Esophagus squamous epithelium (tissue), 5 donors: Measurements from ENCODE around the gene PRKCB. TPM values are rescaled to one million over a fixed set of nuclear protein-coding genes. Genes with fewer than 3 reads are reported as not detected.
"Not testable (repeated sequence)": the region's sequence is repeated elsewhere in the genome, so short reads cannot be mapped to it uniquely, and the experiment has no call there.

Experiments
- DNase-seq: peaks from one replicate; lab custom pipeline; 2025; lab: John Stamatoyannopoulos, UW
- H3K27ac ChIP-seq, 4 donors: fragments of 200-600 bp; sonication (generic); one replicate each; pipeline ENCODE4 v1.5.1; 2016 to 2019; ENCODE audit warnings: mild to moderate bottlenecking in 1 of 4
- H3K27me3 ChIP-seq, 4 donors: fragments of 200-600 bp; sonication (generic); 1 replicate in 3 of 4; 2 replicates in 1 of 4; pipeline versions ENCODE4 v1.5.1 to v1.6.0; 2017 to 2021; ENCODE audit warnings: antibody characterized with exemption in 1 of 4
- H3K36me3 ChIP-seq, 3 donors: fragments of 200-600 bp; sonication (generic); one replicate each; pipeline ENCODE4 v1.5.1; 2016 to 2019
- H3K4me1 ChIP-seq, 3 donors: fragments of 200-600 bp; sonication (generic); one replicate each; pipeline ENCODE4 v1.5.1; 2017 to 2019
- H3K4me3 ChIP-seq, 4 donors: fragments of 200-600 bp; sonication (generic); 1 replicate in 3 of 4; 2 replicates in 1 of 4; pipeline ENCODE4 v1.5.1; 2016 to 2019; ENCODE audit warnings: mild to moderate bottlenecking in 2 of 4, moderate library complexity in 1 of 4
- H3K9me3 ChIP-seq, 3 donors: fragments of 200-600 bp; sonication (generic); one replicate each; pipeline ENCODE4 v1.5.1; 2016 to 2019
- POLR2A ChIP-seq, 4 donors: fragments of 450-650 bp; IDR thresholded peaks; one replicate each; pipeline ENCODE4 v1.6.1; 2017; ENCODE audit warnings: antibody characterized with exemption in 4 of 4, mild to moderate bottlenecking in 4 of 4, moderate library complexity in 3 of 4
- WGBS, 2 donors: methylation state at CpG; one replicate each; pipeline ENCODE4 v1.1.5; 2018; 5-methylcytosine and 5-hydroxymethylcytosine counted together
- intact Hi-C: fragments of 100-400 bp; cut with DNase I; formaldehyde crosslinking; loops from one replicate; pipeline ENCODE4 v1.15.0; 2022
- total RNA-seq, 4 donors: library from RNA; depleted of rRNA; stranded (reverse); fragments of >200 nt; gene quantifications; one replicate each; pipeline ENCODE4 v1.1.0, GENCODE V29; 2016
- TF ChIP-seq, protein P1 (sequence below), 6 experiments: fragments of 450-650 bp in 4 of 6; fragments of 200-600 bp in 2 of 6; sonication (generic) in 2 of 6; IDR thresholded peaks; one replicate each; pipeline ENCODE4 v1.5.1; 2016 to 2019; ENCODE audit warnings: antibody characterized with exemption in 6 of 6, mild to moderate bottlenecking in 4 of 6, moderate library complexity in 4 of 6
- donor health status: DM: yes; HTN: yes; CAD: no.

PRKCB gene
- total RNA-seq, 4 donors from 2014 or later: 0.38 to 4.0 (median 1.7) TPM

DNA sequence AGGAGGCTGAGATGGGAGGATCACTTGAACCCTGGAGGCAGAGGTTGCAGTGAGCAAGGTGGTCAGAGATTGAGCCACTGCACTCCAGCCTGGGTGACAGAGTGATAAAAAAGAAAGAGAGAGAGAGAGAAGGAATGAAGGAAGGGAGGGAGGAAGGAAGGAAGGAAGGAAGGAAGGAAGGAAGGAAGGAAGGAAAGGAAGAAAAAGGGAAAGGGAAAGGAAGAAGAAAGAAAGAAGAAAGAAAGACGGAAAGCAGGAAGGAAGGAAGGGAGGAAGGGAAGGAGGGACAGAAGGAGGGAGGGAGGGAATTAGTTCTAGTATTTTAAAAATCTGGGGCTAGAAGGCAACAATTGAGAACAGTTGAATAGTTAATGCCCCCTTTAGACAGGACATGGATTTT, 258.9 kb downstream of the PRKCB start:
- intact Hi-C loops: no loop called here
- TF ChIP-seq, protein P1, sequence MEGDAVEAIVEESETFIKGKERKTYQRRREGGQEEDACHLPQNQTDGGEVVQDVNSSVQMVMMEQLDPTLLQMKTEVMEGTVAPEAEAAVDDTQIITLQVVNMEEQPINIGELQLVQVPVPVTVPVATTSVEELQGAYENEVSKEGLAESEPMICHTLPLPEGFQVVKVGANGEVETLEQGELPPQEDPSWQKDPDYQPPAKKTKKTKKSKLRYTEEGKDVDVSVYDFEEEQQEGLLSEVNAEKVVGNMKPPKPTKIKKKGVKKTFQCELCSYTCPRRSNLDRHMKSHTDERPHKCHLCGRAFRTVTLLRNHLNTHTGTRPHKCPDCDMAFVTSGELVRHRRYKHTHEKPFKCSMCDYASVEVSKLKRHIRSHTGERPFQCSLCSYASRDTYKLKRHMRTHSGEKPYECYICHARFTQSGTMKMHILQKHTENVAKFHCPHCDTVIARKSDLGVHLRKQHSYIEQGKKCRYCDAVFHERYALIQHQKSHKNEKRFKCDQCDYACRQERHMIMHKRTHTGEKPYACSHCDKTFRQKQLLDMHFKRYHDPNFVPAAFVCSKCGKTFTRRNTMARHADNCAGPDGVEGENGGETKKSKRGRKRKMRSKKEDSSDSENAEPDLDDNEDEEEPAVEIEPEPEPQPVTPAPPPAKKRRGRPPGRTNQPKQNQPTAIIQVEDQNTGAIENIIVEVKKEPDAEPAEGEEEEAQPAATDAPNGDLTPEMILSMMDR (IDR thresholded peaks at IDR 0.05): no peak
- TF ChIP-seq POLR2A (IDR thresholded peaks at IDR 0.05): no peak
- Histone ChIP-seq H3K27me3 (no peaks in the 10 kb centered on the region), H3K4me3 (no peak overlapping the region), H3K9me3 (peaks cover 0 to 12% (median 6%) of the 10 kb centered on the region in 3 donors), H3K4me1 (no peaks in the 10 kb centered on the region), H3K27ac (no peak overlapping the region), H3K36me3 (no peaks in the 10 kb centered on the region)
- DNase-seq: no peak
- 50 to 56% methylated on average over 1 of the region's 1 CpG for WGBS, 2 donors

DNA sequence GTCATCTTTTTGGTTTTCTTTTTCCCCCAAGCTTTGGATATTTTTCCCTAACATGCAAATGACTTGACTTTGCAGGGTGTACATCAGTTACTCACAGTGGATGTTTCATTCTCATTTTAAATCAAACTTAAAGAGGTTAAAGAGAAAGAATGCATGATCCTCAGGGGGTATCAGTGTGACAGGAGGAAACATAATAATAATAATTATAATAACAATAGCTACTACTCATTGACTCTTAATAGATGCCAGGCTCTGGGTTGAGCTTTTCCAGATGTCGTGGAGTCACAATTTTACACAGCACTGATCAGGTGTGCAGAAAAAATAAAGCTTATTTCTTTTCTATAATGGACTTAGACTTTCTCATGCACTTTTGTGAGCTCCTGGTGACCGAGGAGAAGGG, 263.1 kb downstream of the PRKCB start:
- no peaks in the 10 kb centered on the region for H3K27me3 ChIP-seq
- no peaks in the 10 kb centered on the region for H3K36me3 ChIP-seq
- H3K4me3 ChIP-seq: no peak overlapping the region
- no peaks in the 10 kb centered on the region for H3K9me3 ChIP-seq
- no peak for DNase-seq
- H3K27ac ChIP-seq: no peak overlapping the region
- intact Hi-C loops: no loop called here
- no peak for TF ChIP-seq POLR2A (IDR thresholded peaks at IDR 0.05)
- TF ChIP-seq, protein P1 (IDR thresholded peaks at IDR 0.05): no peak
- 29 to 30% methylated on average over 2 of the region's 2 CpGs for WGBS, 2 donors
- no peaks in the 10 kb centered on the region for H3K4me1 ChIP-seq

DNA sequence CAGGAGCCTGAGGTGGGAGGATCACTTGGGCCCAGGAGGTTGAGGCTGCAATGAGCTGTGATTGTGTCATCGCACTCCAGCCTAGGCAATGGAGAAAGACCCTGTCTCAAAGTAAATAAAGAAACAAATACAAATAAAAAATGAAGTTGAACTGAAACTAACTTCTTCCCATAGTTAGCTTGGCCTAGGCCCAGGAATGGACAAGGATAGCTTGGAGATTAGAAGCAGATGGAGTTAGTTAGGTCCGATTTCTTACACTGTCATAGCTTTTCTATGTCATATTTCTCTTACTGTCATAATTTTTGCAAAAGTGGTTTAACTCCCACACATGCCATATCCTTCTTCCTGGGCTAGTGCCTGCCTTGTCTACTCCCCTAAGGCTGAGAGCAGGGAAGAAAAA, 265.6 kb downstream of the PRKCB start:
- 60 to 77% methylated on average over 2 of the region's 2 CpGs for WGBS, 2 donors
- no peak for DNase-seq
- Histone ChIP-seq H3K4me3 (no peak overlapping the region), H3K36me3 (no peaks in the 10 kb centered on the region), H3K9me3 (no peaks in the 10 kb centered on the region), H3K27me3 (no peaks in the 10 kb centered on the region), H3K27ac (no peak overlapping the region), H3K4me1 (no peaks in the 10 kb centered on the region)
- intact Hi-C loops: no loop called here
- TF ChIP-seq POLR2A (IDR thresholded peaks at IDR 0.05): no peak
- TF ChIP-seq, protein P1 (IDR thresholded peaks at IDR 0.05): no peak

DNA sequence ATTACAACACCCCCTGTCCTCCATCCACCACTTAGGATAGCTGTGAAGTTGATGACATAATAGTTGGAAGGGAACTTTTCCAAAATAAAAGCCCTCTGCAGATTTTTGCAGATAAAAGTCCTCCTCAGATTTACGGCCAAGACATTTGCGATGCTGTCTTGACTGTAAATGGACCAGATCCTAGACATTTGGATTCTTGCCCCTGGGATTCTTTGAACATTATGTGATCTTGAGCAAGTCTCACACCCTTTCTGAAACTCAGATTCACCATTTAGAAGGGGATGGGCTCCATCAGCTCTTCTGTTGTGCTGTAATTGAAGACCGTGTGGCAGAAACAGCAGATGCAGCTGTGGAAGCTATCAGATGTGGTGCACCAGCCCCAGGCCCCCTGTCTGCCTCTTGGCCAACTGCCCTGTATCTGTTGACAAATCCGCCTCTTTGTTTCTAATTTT, 266.5 kb downstream of the PRKCB start:
- Histone ChIP-seq H3K9me3 (no peaks in the 10 kb centered on the region), H3K4me1 (no peaks in the 10 kb centered on the region), H3K36me3 (no peaks in the 10 kb centered on the region), H3K4me3 (no peak overlapping the region), H3K27me3 (no peaks in the 10 kb centered on the region), H3K27ac (no peak overlapping the region)
- WGBS, 2 donors: 43 to 46% methylated on average over 4 of the region's 4 CpGs
- intact Hi-C loops: no loop called here
- TF ChIP-seq, protein P1 (IDR thresholded peaks at IDR 0.05): no peak
- TF ChIP-seq POLR2A (IDR thresholded peaks at IDR 0.05): no peak
- no peak for DNase-seq

DNA sequence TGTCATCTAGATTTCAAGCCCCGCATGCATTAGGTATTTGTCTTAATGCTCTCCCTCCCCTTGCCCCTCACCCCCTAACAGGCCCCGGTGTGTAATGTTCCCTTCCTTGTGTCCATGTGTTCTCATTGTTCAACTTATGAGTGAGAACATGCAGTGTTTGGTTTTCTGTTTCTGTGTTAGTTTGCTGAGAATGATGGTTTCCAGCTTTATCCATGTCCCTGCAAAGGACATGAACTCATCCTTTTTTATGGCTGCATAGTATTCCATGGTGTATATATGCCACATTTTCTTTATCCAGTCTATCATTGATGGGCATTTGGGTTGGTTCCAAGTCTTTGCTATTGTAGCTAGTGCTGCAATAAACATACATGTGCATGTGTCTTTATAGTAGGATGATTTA, 269.7 kb downstream of the PRKCB start:
- H3K9me3 ChIP-seq, H3K36me3 ChIP-seq, DNase-seq, intact Hi-C loops, H3K4me1 ChIP-seq, H3K27me3 ChIP-seq, H3K27ac ChIP-seq, H3K4me3 ChIP-seq: not testable (repeated sequence)
- WGBS, 2 donors: 86 to 87% methylated on average over 2 of the region's 2 CpGs

DNA sequence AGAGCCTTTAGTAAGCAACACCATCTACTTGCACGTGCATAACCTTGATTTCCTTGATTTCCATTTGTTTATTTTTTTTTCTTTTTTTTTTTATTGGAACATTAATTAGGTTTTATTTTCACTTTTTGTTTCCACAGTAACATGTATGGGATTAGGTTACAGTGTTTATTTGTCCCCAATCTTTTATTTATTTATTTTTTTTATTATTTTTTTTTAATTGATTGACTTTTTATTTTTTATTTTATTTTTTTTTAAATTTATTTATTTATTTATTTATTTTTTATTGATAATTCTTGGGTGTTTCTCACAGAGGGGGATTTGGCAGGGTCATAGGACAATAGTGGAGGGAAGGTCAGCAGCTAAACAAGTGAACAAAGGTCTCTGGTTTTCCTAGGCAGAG, 272.3 kb downstream of the PRKCB start:
- H3K27ac ChIP-seq, DNase-seq, H3K4me3 ChIP-seq, H3K36me3 ChIP-seq, intact Hi-C loops, H3K9me3 ChIP-seq, H3K4me1 ChIP-seq, H3K27me3 ChIP-seq: not testable (repeated sequence)
- WGBS, 2 donors: 82% methylated on average over 1 of the region's 1 CpG
